Measurements from ENCODE around the gene EYA2. TPM values are rescaled to one million over a fixed set of nuclear protein-coding genes. Genes with fewer than 3 reads are reported as not detected.

The EYA2 gene
- total and polyA plus RNA-seq, 2 donors from 2014 or later = 2.6 to 7.9 TPM

GRCh38 chr20:47055699-47056369 is 161.2 kb downstream of the EYA2 start:
- no peaks in the 10 kb centered on the region for H3K4me1 ChIP-seq (ENCODE audit: control insufficient read depth in 2 of 3, insufficient read depth in 2 of 3, low read depth in 1 of 3, low read length in 3 of 3)
- H3K4me3 ChIP-seq (ENCODE audit: low read length in 3 of 3) = no peak overlapping the region
- no peak overlapping the region for H3K9ac ChIP-seq (ENCODE audit: low read length in 3 of 3)
- no peaks in the 10 kb centered on the region for H3K36me3 ChIP-seq (ENCODE audit: control insufficient read depth in 2 of 3, insufficient read depth in 3 of 3, low read length in 3 of 3)
- no peaks in the 10 kb centered on the region for H3K9me3 ChIP-seq (ENCODE audit: control insufficient read depth in 2 of 3, insufficient read depth in 1 of 3, low read length in 3 of 3)
- FAIRE-seq (no peak), DNase-seq (no peak)
- no peaks in the 10 kb centered on the region for H3K27me3 ChIP-seq (ENCODE audit: control insufficient read depth, insufficient read depth, low read length)
- H3K27ac ChIP-seq (ENCODE audit: low read depth in 2 of 2, low read length in 2 of 2) = no peak overlapping the region
- no peak for TF ChIP-seq CTCF (IDR thresholded peaks at IDR 0.05; ENCODE audit: borderline replicate concordance, extremely low read depth, insufficient read depth)
- intact Hi-C loops (cut with DNase I) = no loop called here

DNA sequence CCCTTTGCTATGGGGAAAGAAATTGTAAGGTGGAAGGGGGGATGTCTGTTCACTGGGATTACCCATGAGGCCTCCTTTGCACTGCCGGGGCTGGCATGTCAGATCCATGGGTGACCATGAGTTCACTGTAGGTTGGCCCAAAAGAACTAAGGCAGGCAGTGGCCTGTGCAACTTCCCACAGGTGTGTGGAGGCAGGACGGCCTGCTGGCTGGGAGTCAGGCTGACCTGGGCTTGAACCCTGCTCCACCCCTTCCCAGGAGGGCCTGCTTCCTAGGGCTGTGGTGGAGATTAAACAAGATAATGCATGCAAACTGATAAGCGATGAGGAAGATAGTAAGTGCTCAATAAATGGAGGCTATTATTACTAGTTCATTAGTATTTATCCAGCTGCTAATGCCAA is 163.0 kb downstream of the EYA2 start:
- Histone ChIP-seq H3K4me3 (ENCODE audit: low read length in 3 of 3) (no peak overlapping the region), H3K4me1 (ENCODE audit: control insufficient read depth in 2 of 3, insufficient read depth in 2 of 3, low read depth in 1 of 3, low read length in 3 of 3) (no peaks in the 10 kb centered on the region), H3K27me3 (ENCODE audit: control insufficient read depth, insufficient read depth, low read length) (no peaks in the 10 kb centered on the region), H3K36me3 (ENCODE audit: control insufficient read depth in 2 of 3, insufficient read depth in 3 of 3, low read length in 3 of 3) (no peaks in the 10 kb centered on the region), H3K9me3 (ENCODE audit: control insufficient read depth in 2 of 3, insufficient read depth in 1 of 3, low read length in 3 of 3) (no peaks in the 10 kb centered on the region), H3K27ac (ENCODE audit: low read depth in 2 of 2, low read length in 2 of 2) (no peak overlapping the region), H3K9ac (ENCODE audit: low read length in 3 of 3) (no peak overlapping the region)
- intact Hi-C loops (cut with DNase I) = no loop called here
- DNase-seq = no peak
- TF ChIP-seq CTCF (IDR thresholded peaks at IDR 0.05; ENCODE audit: borderline replicate concordance, extremely low read depth, insufficient read depth) = no peak
- no peak for FAIRE-seq

GRCh38 chr20:47058236-47058635 is 163.6 kb downstream of the EYA2 start:
- DNase-seq = no peak

More at GRCh38 chr20:47058236-47058635, 163.6 kb downstream of the EYA2 start:
- no peak for FAIRE-seq
- no peak overlapping the region for H3K4me3 ChIP-seq (ENCODE audit: low read length in 3 of 3)
- H3K36me3 ChIP-seq (ENCODE audit: control insufficient read depth in 2 of 3, insufficient read depth in 3 of 3, low read length in 3 of 3) = no peaks in the 10 kb centered on the region
- intact Hi-C loops (cut with DNase I) = no loop called here
- no peak overlapping the region for H3K27ac ChIP-seq (ENCODE audit: low read depth in 2 of 2, low read length in 2 of 2)
- no peak overlapping the region for H3K9ac ChIP-seq (ENCODE audit: low read length in 3 of 3)
- no peaks in the 10 kb centered on the region for H3K9me3 ChIP-seq (ENCODE audit: control insufficient read depth in 2 of 3, insufficient read depth in 1 of 3, low read length in 3 of 3)
- no peak for TF ChIP-seq CTCF (IDR thresholded peaks at IDR 0.05; ENCODE audit: borderline replicate concordance, extremely low read depth, insufficient read depth)
- no peaks in the 10 kb centered on the region for H3K27me3 ChIP-seq (ENCODE audit: control insufficient read depth, insufficient read depth, low read length)
- no peaks in the 10 kb centered on the region for H3K4me1 ChIP-seq (ENCODE audit: control insufficient read depth in 2 of 3, insufficient read depth in 2 of 3, low read depth in 1 of 3, low read length in 3 of 3)

Measured in kidney (tissue), 14 donors.